HG03457 (cell line): Measurements from ENCODE around the gene ASB9.
"Not testable (repeated sequence)": the region's sequence is repeated elsewhere in the genome, so short reads cannot be mapped to it uniquely, and the experiment has no call there.

Experiments
- ATAC-seq: cut with Tn5 transposase; IDR thresholded peaks from one replicate; pipeline ENCODE4 v1.9.1; 2021; ENCODE audit warnings: moderate number of reproducible peaks; ENCODE audit not compliant: unreplicated experiment

ASB9 gene

GRCh38 chrX:15242899-15243555, 26.9 kb downstream of the ASB9 start:
- no peak for ATAC-seq

- ATAC-seq: no peak
These were observed 28.6 kb downstream of the ASB9 start for GRCh38 chrX:15241301-15241700.

- no peak for ATAC-seq
These were observed 29.5 kb downstream of the ASB9 start for GRCh38 chrX:15240414-15240813.

GRCh38 chrX:15236146-15236545, 33.7 kb downstream of the ASB9 start:
- no peak for ATAC-seq

- no peak for ATAC-seq
These were observed 34.9 kb downstream of the ASB9 start for GRCh38 chrX:15235001-15235400.

GRCh38 chrX:15233416-15234015, 36.4 kb downstream of the ASB9 start:
- no peak for ATAC-seq

GRCh38 chrX:15224747-15225146, 45.1 kb downstream of the ASB9 start:
- ATAC-seq: no peak

- no peak for ATAC-seq
These were observed 48.6 kb downstream of the ASB9 start for GRCh38 chrX:15221321-15221720.

- no peak for ATAC-seq
These were observed 52.7 kb downstream of the ASB9 start for GRCh38 chrX:15217161-15217560.

- no peak for ATAC-seq
These were observed 53.6 kb downstream of the ASB9 start for GRCh38 chrX:15216280-15216679.

GRCh38 chrX:15215366-15215765, 54.5 kb downstream of the ASB9 start:
- no peak for ATAC-seq

- no peak for ATAC-seq
These were observed 55.3 kb downstream of the ASB9 start for GRCh38 chrX:15214588-15214987.

- no peak for ATAC-seq
These were observed 60.8 kb downstream of the ASB9 start for GRCh38 chrX:15209096-15209495.

- ATAC-seq: no peak
These were observed 61.9 kb downstream of the ASB9 start for GRCh38 chrX:15207994-15208393.

GRCh38 chrX:15207384-15207783, 62.5 kb downstream of the ASB9 start:
- ATAC-seq: no peak

- ATAC-seq: no peak
These were observed 63.6 kb downstream of the ASB9 start for GRCh38 chrX:15206306-15206705.

- peak; percentile 76 for ATAC-seq
These were observed 65.6 kb downstream of the ASB9 start for GRCh38 chrX:15204130-15204751.

- ATAC-seq: no peak
These were observed 66.2 kb downstream of the ASB9 start for GRCh38 chrX:15203694-15204093.

GRCh38 chrX:15202454-15203177, 67.3 kb downstream of the ASB9 start:
- ATAC-seq: no peak

GRCh38 chrX:15200871-15201270, 69.0 kb downstream of the ASB9 start:
- no peak for ATAC-seq

GRCh38 chrX:15198608-15199202, 71.2 kb downstream of the ASB9 start:
- ATAC-seq: not testable (repeated sequence)
